PC-9 (cell line): Measurements from ENCODE around the gene KCNJ5. TPM values are rescaled to one million over a fixed set of nuclear protein-coding genes. Genes with fewer than 3 reads are reported as not detected.

Experiments used
- BruUV-seq: library from RNA; stranded (reverse); fragments of 400-500 nt; replicated peaks from 2 replicates; lab custom pipeline; 2021; lab: Mats Ljungman, UMichigan
- CTCF ChIA-PET: fragments of 300-600 bp; sonication (Branson Sonifier 250); formaldehyde crosslinking; loops from one replicate; lab custom pipeline; 2022; ENCODE audit warnings: antibody characterized with exemption; lab: Charles Lee
- POLR2A ChIA-PET: fragments of 300-600 bp; sonication (Branson Sonifier 250); formaldehyde crosslinking; loops from one replicate; lab custom pipeline; 2022; ENCODE audit warnings: antibody characterized with exemption; ENCODE audit not compliant: unreplicated experiment; lab: Charles Lee
- DNase-seq, 2 experiments: peaks; one replicate each; pipeline versions ENCODE4 v3.0.0 to v3.0.0-alpha.2; 2015 to 2022; ENCODE audit warnings: mixed read lengths in 1 of 2
- H2AFZ ChIP-seq: fragments of 200-600 bp; sonication (generic); 2 replicates; pipeline ENCODE4 v1.8.1; 2017; ENCODE audit warnings: antibody characterized with exemption
- H3F3A ChIP-seq: fragments of 200-600 bp; sonication (generic); 2 replicates; pipeline ENCODE4 v1.8.1; 2017; ENCODE audit warnings: antibody characterized with exemption, mild to moderate bottlenecking, low read depth; ENCODE audit not compliant: insufficient read depth
- H3K27ac ChIP-seq: fragments of 200-600 bp; sonication (generic); 2 replicates; pipeline ENCODE4 v1.6.1; 2016; ENCODE audit warnings: mixed run types
- H3K27me3 ChIP-seq: fragments of 200-600 bp; sonication (generic); 2 replicates; pipeline ENCODE4 v1.6.1; 2016; ENCODE audit warnings: low read depth, mixed run types; ENCODE audit not compliant: insufficient read depth
- H3K36me3 ChIP-seq: fragments of 200-600 bp; sonication (generic); 2 replicates; pipeline ENCODE4 v1.6.1; 2016; ENCODE audit warnings: low read depth, mixed run types
- H3K4me1 ChIP-seq: fragments of 200-600 bp; sonication (generic); replicated peaks from 2 replicates; pipeline ENCODE4 v1.6.1; 2016; ENCODE audit warnings: mixed run types; ENCODE audit not compliant: insufficient read depth
- H3K4me2 ChIP-seq: fragments of 200-600 bp; sonication (generic); 2 replicates; pipeline ENCODE4 v1.6.1; 2017; ENCODE audit warnings: mixed run types
- H3K4me3 ChIP-seq: fragments of 200-600 bp; sonication (generic); 2 replicates; pipeline ENCODE4 v1.6.1; 2016; ENCODE audit warnings: mixed run types
- H3K79me2 ChIP-seq: fragments of 200-600 bp; sonication (generic); 2 replicates; pipeline ENCODE4 v1.6.1; 2017; ENCODE audit warnings: low read depth, mixed run types
- H3K9me2 ChIP-seq: fragments of 200-600 bp; sonication (generic); 2 replicates; pipeline ENCODE4 v1.8.1; 2017; ENCODE audit warnings: mild to moderate bottlenecking; ENCODE audit not compliant: insufficient read depth
- H3K9me3 ChIP-seq: fragments of 200-600 bp; sonication (generic); 2 replicates; pipeline ENCODE4 v1.8.1; 2016; ENCODE audit warnings: low read depth; ENCODE audit not compliant: insufficient read depth
- H4K20me1 ChIP-seq: fragments of 200-600 bp; sonication (generic); 2 replicates; pipeline ENCODE4 v1.8.1; 2017; ENCODE audit not compliant: insufficient read depth
- CTCF ChIP-seq: fragments of 200-600 bp; sonication (generic); conservative IDR thresholded peaks from 2 replicates; pipeline ENCODE4 v1.6.1; 2017; ENCODE audit warnings: mixed run types, antibody characterized with exemption, mild to moderate bottlenecking, moderate library complexity
- EZH2 ChIP-seq: fragments of 200-600 bp; sonication (generic); IDR thresholded peaks from 2 replicates; pipeline ENCODE4 v1.8.0; 2017; ENCODE audit warnings: antibody characterized with exemption, low read depth
- intact Hi-C: fragments of 100-400 bp; cut with micrococcal nuclease; formaldehyde crosslinking; loops from one replicate; pipeline ENCODE4 v1.10.0; 2022; ENCODE audit not compliant: unreplicated experiment
- total RNA-seq: library from RNA; stranded (reverse); gene quantifications from 2 replicates; pipeline ENCODE4 v1.2.3, GENCODE V29; 2021

The KCNJ5 gene
- total RNA-seq, 1 experiment from 2014 or later, result 0.11 TPM

DNA sequence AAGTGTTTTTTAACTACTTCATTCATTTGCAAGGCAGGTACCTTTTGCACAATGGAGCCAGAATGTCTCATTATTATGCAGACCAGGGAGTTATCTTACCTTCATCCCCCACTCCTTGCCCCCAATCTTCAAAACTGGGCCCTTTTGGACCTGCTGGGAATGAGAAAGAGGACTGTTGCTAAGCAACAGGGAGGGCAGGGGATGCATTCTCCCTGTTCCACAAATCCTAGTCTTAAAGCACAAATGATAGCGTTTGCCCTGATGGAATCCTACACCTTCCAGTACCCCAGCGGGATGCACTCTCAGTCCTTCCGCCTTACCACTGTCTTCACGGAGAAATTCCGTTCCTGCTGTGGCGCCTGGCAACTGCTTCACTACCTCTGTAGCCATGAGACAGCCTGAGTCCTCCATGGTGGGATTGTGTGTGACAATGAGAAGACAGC is 20.0 kb upstream of the KCNJ5 start:
- no peaks in the 10 kb centered on the region for H3K9me3 ChIP-seq
- no peaks in the 10 kb centered on the region for H3K79me2 ChIP-seq
- POLR2A ChIA-PET, result no interaction called here
- no TSS peak for BruUV-seq
- intact Hi-C loops, result no loop called here
- H4K20me1 ChIP-seq, result no peaks in the 10 kb centered on the region
- no peak for TF ChIP-seq CTCF
- TF ChIP-seq EZH2, result no peak
- no peaks in the 10 kb centered on the region for H3F3A ChIP-seq
- H3K4me2 ChIP-seq, result no peak overlapping the region
- H2AFZ ChIP-seq, result no peak overlapping the region
- CTCF ChIA-PET, result no interaction called here
- H3K27ac ChIP-seq, result no peak overlapping the region
- peaks cover 18% of the 10 kb centered on the region for H3K27me3 ChIP-seq
- H3K4me1 ChIP-seq, result no peaks in the 10 kb centered on the region
- H3K4me3 ChIP-seq, result no peak overlapping the region
- no peak for DNase-seq
- H3K9me2 ChIP-seq, result no peaks in the 10 kb centered on the region
- H3K36me3 ChIP-seq, result no peaks in the 10 kb centered on the region

DNA sequence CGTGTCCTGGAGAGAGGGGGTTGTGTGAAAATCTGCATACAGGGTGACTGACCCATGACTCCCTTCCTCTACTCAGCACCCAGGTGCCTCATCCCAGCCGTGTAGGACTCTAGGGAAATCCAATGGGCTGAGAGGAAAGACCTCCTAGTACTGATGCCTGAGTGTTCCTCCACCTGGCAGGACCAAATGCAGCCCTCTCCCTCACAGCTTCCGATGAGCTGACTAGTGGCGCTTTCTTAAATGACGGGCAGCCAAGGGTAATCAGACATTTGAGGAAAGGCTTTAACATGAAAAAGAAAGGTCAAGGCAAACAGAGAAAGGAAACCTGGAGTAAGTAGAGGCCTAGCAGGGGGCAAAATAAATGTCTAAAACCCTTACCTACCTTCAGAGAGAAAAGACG is 19.1 kb upstream of the KCNJ5 start:
- no peaks in the 10 kb centered on the region for H3K9me2 ChIP-seq
- H3K79me2 ChIP-seq, result no peaks in the 10 kb centered on the region
- intact Hi-C loops, result no loop called here
- no peak overlapping the region for H3K4me2 ChIP-seq
- H3K4me1 ChIP-seq, result no peaks in the 10 kb centered on the region
- no peak overlapping the region for H3K27ac ChIP-seq
- POLR2A ChIA-PET, result no interaction called here
- no peaks in the 10 kb centered on the region for H4K20me1 ChIP-seq
- no peak overlapping the region for H3K4me3 ChIP-seq
- TF ChIP-seq EZH2, result no peak
- peaks cover 23% of the 10 kb centered on the region for H3K27me3 ChIP-seq
- no peaks in the 10 kb centered on the region for H3K36me3 ChIP-seq
- CTCF ChIA-PET, result interaction anchor here (0.6 kb wide), 1 partner anchor 484 kb away, joined by 3 read pairs; no protein-coding TSS in a partner anchor
- H3F3A ChIP-seq, result no peaks in the 10 kb centered on the region
- DNase-seq, result no peak
- no TSS peak for BruUV-seq
- H3K9me3 ChIP-seq, result no peaks in the 10 kb centered on the region
- no peak overlapping the region for H2AFZ ChIP-seq

- no peaks in the 10 kb centered on the region for H3K4me1 ChIP-seq
Measured at GRCh38 chr11:128872594-128872993, 18.6 kb upstream of the KCNJ5 start.

More at GRCh38 chr11:128872594-128872993, 18.6 kb upstream of the KCNJ5 start:
- Histone ChIP-seq H2AFZ (no peak overlapping the region), H3K4me3 (no peak overlapping the region), H4K20me1 (no peaks in the 10 kb centered on the region), H3K27ac (no peak overlapping the region), H3F3A (no peaks in the 10 kb centered on the region), H3K27me3 (peaks cover 23% of the 10 kb centered on the region), H3K4me2 (no peak overlapping the region), H3K9me3 (no peaks in the 10 kb centered on the region), H3K36me3 (no peaks in the 10 kb centered on the region), H3K79me2 (no peaks in the 10 kb centered on the region), H3K9me2 (no peaks in the 10 kb centered on the region)
- DNase-seq, result no peak
- ChIA-PET CTCF (interaction anchor here (0.6 kb wide), 1 partner anchor 483 kb away, joined by 3 read pairs; no protein-coding TSS in a partner anchor), POLR2A (no interaction called here)
- BruUV-seq, result no TSS peak
- intact Hi-C loops, result no loop called here
- TF ChIP-seq EZH2 (no peak), CTCF (no peak)
